Skeletal muscle cell (primary cell): ENCODE data around the gene PLAU.
"Not testable (repeated sequence)": the region's sequence is repeated elsewhere in the genome, so short reads cannot be mapped to it uniquely, and the experiment has no call there.

Source experiments
- DNase-seq: peaks from one replicate; pipeline ENCODE4 v3.0.0-alpha.2; 2010; ENCODE audit warnings: low read depth
- H3K4me3 ChIP-seq: 2 replicates; pipeline ENCODE4 v1.5.1; 2011; ENCODE audit warnings: low read depth, mild to moderate bottlenecking, control low read depth, low read length, moderate library complexity

Gene PLAU

GRCh38 chr10:73940634-73941221 lies 29.8 kb downstream of the PLAU start:
- no peak for DNase-seq
- no peak overlapping the region for H3K4me3 ChIP-seq

GRCh38 chr10:73941300-73941699 lies 30.4 kb downstream of the PLAU start:
- H3K4me3 ChIP-seq, result no peak overlapping the region
- DNase-seq, result no peak

- no peak for DNase-seq
- H3K4me3 ChIP-seq, result no peak overlapping the region
These were observed 33.6 kb downstream of the PLAU start for GRCh38 chr10:73944356-73945100.

- no peak overlapping the region for H3K4me3 ChIP-seq
- no peak for DNase-seq
These were observed 35.6 kb downstream of the PLAU start for GRCh38 chr10:73946253-73947145.

GRCh38 chr10:73948947-73949633 lies 38.2 kb downstream of the PLAU start:
- no peak for DNase-seq
- H3K4me3 ChIP-seq, result no peak overlapping the region

- DNase-seq, result no peak
- H3K4me3 ChIP-seq, result no peak overlapping the region
These were observed 39.4 kb downstream of the PLAU start for GRCh38 chr10:73950155-73950948.

- DNase-seq, result no peak
- H3K4me3 ChIP-seq, result no peak overlapping the region
These were observed 42.7 kb downstream of the PLAU start for GRCh38 chr10:73953665-73954064.

- H3K4me3 ChIP-seq, result no peak overlapping the region
- DNase-seq, result no peak
These were observed 43.8 kb downstream of the PLAU start for GRCh38 chr10:73954737-73955136.

- no peak for DNase-seq
- H3K4me3 ChIP-seq, result no peak overlapping the region
These were observed 44.8 kb downstream of the PLAU start for GRCh38 chr10:73955719-73956118.

- H3K4me3 ChIP-seq, result no peak overlapping the region
- DNase-seq, result no peak
These were observed 45.8 kb downstream of the PLAU start for GRCh38 chr10:73956476-73957359.

- H3K4me3 ChIP-seq, result no peak overlapping the region
- DNase-seq, result no peak
These were observed 48.7 kb downstream of the PLAU start for GRCh38 chr10:73959484-73960243.

GRCh38 chr10:73962386-73962785 lies 51.5 kb downstream of the PLAU start:
- DNase-seq, result no peak
- H3K4me3 ChIP-seq, result no peak overlapping the region

GRCh38 chr10:73963533-73963932 lies 52.6 kb downstream of the PLAU start:
- not testable (repeated sequence) for H3K4me3 ChIP-seq, DNase-seq

GRCh38 chr10:73964743-73965142 lies 53.8 kb downstream of the PLAU start:
- no peak overlapping the region for H3K4me3 ChIP-seq
- no peak for DNase-seq

GRCh38 chr10:73965267-73965889 lies 54.4 kb downstream of the PLAU start:
- DNase-seq, result not testable (repeated sequence)
- peak overlapping the region; percentile 3 for H3K4me3 ChIP-seq

GRCh38 chr10:73965890-73966768 lies 55.2 kb downstream of the PLAU start:
- H3K4me3 ChIP-seq, result peak overlapping the region; percentile 3
- peak; percentile 97 for DNase-seq
